DMS153 treated with DMSO at 0.1 percent for 48 hours (cell line): ENCODE data around the gene E4F1.

ENCODE experiments used
- DNase-seq: peaks from one replicate; lab custom pipeline; 2025; ENCODE audit not compliant: unreplicated experiment; lab: John Stamatoyannopoulos, UW

Gene E4F1

GRCh38 chr16:2228161-2228824 is 4.9 kb downstream of the E4F1 start:
- DNase-seq = no peak

GRCh38 chr16:2229091-2229490 is 5.7 kb downstream of the E4F1 start:
- DNase-seq = no peak

DNA sequence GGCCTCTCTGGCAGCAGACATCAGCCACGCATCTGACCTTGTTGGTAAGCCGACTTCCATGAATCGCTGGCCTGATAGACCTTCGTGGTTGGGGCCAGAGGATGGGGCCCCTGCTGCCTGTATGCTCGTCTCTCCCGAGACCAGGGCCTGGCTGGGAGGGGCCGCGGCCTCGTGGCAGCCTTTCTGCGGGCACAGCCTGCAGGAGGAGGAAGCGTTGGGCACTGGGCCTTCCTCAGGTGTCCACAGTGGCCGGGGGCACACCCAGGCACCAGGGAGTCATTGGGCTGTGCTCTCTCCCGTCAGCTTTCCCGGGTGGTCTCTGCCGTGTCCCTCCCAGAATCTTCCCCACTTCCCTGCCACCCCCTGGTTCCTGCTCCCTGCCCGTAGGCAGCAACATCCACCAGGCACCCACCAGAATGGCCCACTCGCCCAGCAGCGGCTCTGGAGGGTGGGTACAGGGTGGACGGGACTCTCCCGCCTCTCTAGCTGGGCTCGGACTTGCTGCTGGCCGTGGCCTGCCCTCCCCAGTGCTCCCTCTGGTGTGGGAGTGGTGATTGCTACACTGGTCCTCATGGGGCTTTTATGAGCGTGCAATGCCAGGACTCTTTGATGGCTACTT is 6.3 kb downstream of the E4F1 start:
- no peak for DNase-seq

- no peak for DNase-seq
These were observed 7.0 kb downstream of the E4F1 start for GRCh38 chr16:2230376-2230775.

GRCh38 chr16:2231016-2231931 is 7.9 kb downstream of the E4F1 start:
- peak; percentile 14 for DNase-seq

DNA sequence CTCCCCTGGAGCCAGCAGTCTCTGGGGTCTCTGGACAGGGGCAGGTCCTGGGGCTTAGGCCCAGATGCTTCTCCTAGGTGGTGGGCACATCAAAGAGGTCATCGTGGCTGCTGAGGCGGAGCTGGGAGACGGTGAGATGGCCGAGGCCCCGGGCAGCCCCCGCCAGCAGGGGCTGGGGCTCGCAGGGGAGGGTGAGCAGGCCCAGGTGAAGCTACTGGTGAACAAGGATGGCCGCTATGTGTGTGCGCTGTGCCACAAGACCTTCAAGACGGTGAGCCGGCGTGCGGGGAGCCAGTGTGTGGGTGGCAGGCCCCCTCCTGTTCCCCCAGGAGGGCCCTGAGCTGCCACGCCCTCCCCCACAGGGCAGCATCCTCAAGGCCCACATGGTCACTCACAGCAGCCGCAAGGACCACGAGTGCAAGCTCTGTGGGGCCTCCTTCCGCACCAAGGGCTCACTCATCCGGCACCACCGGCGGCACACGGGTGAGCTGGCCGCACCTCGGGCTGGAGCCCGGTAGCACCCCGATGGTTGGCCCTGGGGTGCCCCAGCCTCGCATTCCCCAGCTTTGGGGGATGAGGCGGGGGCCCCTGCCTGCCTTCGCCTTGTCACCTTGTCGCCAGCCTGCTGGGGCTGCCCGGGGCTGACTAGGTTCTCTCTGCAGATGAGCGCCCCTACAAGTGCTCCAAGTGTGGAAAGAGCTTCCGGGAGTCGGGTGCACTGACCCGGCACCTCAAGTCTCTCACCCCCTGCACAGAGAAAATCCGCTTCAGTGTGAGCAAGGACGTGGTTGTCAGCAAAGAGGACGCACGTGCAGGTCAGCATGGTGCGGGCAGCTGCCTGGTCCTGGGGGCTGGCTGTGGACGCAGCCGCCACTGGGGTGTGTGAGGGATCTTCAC is 9.0 kb downstream of the E4F1 start:
- DNase-seq = no peak

GRCh38 chr16:2233046-2233775 is 9.8 kb downstream of the E4F1 start:
- no peak for DNase-seq

- no peak for DNase-seq
These were observed 10.8 kb downstream of the E4F1 start for GRCh38 chr16:2233872-2234812.

DNA sequence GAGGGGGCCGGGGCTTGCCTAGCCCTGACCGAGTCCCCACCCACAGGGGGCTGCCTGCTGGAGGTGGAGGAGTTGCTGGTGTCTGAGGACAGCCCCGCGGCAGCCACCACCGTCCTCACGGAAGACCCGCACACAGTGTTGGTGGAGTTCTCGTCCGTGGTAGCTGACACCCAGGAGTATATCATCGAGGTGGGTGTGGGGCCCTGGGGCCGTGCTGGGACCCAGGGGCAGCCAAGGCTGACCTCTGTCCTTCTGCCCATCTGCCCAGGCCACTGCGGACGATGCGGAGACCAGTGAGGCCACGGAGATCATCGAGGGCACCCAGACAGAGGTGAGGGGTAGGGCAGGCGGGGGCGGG is 11.4 kb downstream of the E4F1 start:
- no peak for DNase-seq

- DNase-seq = no peak
These were observed 11.9 kb downstream of the E4F1 start for GRCh38 chr16:2235234-2235651.

GRCh38 chr16:2235695-2236336 is 12.4 kb downstream of the E4F1 start:
- DNase-seq = no peak

GRCh38 chr16:2236337-2237101 is 13.1 kb downstream of the E4F1 start, which contains the start of gene DNASE1L2:
TSS of gene DNASE1L2 (plus strand) at chr16:2236444. CDS start at chr16:2236817, 373 bp downstream.
- DNase-seq = no peak

- DNase-seq = no peak
These were observed 13.7 kb downstream of the E4F1 start for GRCh38 chr16:2237102-2237482.

DNA sequence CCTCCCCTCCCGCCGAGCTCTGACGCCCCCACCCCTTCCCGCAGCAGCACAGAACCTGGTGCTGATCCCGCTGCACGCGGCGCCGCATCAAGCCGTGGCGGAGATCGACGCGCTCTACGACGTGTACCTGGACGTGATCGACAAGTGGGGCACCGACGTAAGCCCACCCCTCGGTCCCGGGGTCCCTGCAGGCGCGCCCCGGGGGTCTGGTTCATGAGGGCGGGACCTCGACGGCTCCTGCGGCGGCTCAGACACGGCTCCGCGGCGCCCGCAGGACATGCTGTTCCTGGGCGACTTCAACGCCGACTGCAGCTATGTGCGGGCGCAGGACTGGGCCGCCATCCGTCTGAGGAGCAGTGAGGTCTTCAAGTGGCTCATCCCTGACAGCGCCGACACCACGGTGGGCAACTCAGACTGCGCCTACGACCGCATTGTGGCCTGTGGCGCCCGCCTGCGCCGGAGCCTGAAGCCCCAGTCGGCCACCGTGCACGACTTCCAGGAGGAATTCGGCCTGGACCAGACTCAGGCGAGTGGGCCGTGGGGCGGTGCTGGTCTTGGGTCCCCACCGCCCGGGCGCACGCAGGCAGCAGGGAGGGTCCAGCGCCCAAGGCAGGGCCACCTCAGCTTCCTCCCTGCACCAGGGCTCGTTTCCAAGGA is 14.2 kb downstream of the E4F1 start:
- DNase-seq = no peak

DNA sequence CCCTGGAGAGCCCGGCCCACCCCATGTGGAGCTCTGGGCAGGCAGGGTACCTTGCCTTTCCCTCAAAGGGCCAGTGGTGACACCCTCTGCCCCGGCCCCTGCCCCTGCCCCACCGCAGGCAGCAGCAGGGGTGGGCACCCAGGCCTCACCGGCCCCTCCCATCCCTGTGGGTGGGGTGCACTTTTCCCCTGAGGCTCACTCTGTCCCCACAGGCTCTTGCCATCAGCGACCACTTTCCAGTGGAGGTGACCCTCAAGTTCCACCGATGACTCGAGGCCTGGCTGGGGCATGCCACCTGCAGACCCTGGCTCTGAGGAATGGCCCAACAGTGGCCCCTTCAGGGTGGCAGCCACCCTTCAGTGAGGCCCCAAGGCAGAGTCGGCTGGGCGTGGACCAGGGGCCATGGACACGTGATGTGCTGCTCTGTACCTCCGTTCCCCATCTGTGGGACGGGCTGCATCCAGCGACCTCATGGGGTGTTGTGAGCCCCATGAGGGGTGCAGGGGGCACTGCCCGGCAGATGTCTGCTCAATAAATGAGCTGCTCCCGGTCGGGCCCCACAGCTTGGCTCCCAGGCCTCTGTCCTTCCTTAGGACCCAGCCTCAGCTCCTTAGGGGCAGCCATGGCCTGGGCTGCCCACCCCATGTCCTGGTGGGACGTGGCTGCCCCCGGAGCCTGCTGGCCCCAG is 14.9 kb downstream of the E4F1 start:
- DNase-seq = no peak

GRCh38 chr16:2238838-2239675 is 15.7 kb downstream of the E4F1 start:
- no peak for DNase-seq
